ENCODE measurements around the gene GP1BA.

- TF ChIP-seq, protein P1, sequence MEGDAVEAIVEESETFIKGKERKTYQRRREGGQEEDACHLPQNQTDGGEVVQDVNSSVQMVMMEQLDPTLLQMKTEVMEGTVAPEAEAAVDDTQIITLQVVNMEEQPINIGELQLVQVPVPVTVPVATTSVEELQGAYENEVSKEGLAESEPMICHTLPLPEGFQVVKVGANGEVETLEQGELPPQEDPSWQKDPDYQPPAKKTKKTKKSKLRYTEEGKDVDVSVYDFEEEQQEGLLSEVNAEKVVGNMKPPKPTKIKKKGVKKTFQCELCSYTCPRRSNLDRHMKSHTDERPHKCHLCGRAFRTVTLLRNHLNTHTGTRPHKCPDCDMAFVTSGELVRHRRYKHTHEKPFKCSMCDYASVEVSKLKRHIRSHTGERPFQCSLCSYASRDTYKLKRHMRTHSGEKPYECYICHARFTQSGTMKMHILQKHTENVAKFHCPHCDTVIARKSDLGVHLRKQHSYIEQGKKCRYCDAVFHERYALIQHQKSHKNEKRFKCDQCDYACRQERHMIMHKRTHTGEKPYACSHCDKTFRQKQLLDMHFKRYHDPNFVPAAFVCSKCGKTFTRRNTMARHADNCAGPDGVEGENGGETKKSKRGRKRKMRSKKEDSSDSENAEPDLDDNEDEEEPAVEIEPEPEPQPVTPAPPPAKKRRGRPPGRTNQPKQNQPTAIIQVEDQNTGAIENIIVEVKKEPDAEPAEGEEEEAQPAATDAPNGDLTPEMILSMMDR (IDR thresholded peaks at IDR 0.05) = no peak
- TF ChIP-seq POLR2A (IDR thresholded peaks at IDR 0.05) = no peak
Observed at GRCh38 chr17:4898927-4899326, 33.1 kb upstream of the GP1BA start.
